ENCODE results near the gene USP12.
"Not testable (repeated sequence)": the region's sequence is repeated elsewhere in the genome, so short reads cannot be mapped to it uniquely, and the experiment has no call there.

The USP12 gene

DNA sequence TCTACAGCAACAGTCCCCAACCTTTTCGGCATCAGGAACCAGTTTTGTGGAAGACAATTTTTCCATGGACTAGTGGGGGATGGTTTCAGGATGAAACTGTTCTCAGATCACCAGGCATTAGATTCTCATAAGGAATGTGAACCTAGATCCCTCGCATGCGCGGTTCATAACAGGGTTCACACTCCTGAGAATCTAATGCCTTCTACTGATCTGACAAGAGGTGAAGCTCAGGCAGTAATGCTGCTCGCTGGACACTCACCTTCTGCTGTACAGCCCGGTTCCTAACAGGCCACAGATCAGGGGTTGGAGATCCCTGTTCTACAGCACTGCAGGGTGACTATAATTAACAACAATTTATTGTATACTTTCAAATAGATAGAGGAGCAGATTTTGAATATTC, 21.9 kb downstream of the USP12 start:
- no peak for DNase-seq (ENCODE audit: low read depth, low spot score)

- no peak for DNase-seq (ENCODE audit: low read depth, low spot score)
These were observed 22.7 kb downstream of the USP12 start for GRCh38 chr13:27148900-27149299.

DNA sequence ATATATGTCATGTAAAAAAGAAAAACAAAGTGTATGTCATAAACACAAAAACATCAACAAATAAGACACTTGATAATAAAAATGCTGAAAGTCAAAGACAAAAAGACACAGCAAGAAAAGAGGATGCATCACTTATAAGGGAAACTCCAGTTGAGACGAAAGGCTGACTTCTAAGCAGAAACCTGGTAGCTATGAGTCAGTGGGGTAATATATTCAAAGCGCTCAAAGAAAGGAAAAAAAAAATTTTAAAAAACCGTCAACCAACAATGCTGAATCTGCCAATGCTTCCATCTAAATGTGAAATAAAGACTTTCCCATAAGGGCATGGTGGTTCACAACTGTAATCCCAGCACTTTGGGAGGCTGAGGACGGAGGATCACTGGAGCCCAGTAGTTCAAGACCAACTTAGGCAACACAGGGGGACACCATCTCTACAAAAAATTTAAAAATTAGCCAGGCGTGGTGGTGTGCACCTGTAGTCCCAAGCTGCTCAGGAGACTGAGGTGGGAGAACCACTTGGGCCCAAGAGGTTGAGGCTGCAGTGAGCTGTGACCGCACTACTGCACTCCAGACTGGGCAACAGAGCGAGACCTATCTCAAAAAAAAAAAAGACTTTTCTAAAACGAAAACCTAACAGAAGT, 24.0 kb downstream of the USP12 start:
- DNase-seq (ENCODE audit: low read depth, low spot score), result no peak

DNA sequence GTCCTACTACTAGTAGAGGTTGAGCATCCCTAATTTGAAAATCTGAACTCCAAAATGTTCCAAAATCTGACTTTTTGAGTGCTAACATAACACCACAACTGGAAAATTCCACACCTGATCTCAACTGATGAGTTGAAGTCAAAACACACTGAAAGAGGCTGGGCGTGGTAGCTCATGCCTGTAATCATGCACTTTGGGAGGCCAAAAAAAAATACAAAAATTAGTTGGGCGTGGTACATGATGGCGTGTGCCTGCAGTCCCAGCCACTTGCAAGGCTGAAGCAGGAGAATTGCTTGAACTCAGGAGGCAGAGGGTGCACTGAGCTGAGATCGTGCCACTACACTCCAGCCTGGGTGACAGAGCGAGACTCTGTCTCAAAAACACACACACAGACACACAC, 29.9 kb downstream of the USP12 start:
- DNase-seq (ENCODE audit: low read depth, low spot score), result no peak

GRCh38 chr13:27141159-27141558, 30.5 kb downstream of the USP12 start:
- not testable (repeated sequence) for DNase-seq (ENCODE audit: low read depth, low spot score)

GRCh38 chr13:27140060-27140459, 31.6 kb downstream of the USP12 start:
- no peak for DNase-seq (ENCODE audit: low read depth, low spot score)

- no peak for DNase-seq (ENCODE audit: low read depth, low spot score)
These were observed 32.0 kb downstream of the USP12 start for GRCh38 chr13:27139565-27139964.

GRCh38 chr13:27138457-27139093, 33.0 kb downstream of the USP12 start:
- no peak for DNase-seq (ENCODE audit: low read depth, low spot score)

DNA sequence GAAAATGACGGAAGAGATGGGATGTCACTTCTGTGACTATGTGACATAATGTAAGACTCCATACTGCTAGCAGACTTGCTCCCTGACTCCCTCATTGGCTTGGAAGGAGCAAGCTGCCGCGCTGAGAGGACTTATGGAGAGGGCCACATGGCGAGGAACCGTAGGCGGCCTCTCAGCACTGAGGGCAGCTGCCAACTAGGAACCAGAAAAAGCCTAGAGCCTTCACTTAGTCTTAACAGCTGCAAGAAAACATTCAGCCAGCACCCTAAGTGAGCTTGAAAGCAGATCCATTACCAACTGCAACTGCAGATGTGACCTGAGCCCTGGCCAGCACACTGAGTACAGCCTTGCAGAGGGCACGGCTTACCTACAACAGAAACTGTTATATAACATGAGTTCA, 33.9 kb downstream of the USP12 start:
- no peak for DNase-seq (ENCODE audit: low read depth, low spot score)

- DNase-seq (ENCODE audit: low read depth, low spot score), result no peak
These were observed 36.6 kb downstream of the USP12 start for GRCh38 chr13:27135023-27135422.

DNA sequence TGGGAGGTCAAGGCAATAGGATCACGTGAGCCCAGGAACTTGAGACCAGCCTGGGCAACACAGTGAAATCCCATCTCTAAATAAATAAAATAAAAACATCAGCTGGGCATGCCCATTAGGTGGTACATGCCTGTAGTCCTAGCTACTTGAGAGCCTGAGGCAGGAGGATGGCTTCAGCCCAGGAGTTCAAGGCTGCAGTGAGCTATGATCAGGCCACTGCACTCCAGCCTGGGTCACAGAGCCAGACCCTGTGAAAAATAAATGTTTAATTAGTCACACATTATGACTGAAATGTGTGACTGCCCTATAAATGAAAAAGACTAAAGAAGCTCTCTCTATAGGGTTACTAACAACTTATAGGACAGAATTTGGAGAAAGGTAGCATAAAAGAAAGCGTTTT, 37.7 kb downstream of the USP12 start:
- DNase-seq (ENCODE audit: low read depth, low spot score), result no peak

DNA sequence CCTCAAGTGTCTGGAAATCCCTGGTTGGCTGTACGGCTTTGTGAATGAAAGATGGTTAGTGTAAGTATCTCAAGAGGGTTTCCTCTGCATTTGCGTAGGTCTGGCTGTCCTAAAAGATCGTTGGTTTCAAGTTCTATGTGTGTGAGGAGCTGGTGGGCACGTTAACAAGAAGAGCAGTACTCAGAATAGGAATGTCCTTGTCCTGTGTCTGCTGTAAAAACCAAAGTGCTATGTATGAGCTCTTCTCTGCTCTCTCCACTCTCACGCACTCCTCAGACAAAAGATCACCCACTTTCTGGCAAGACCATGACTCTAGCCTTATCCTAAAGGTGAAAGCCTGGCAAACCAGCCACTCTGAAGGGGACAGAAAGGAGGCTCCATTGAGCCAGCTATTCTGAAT, 39.1 kb downstream of the USP12 start:
- DNase-seq (ENCODE audit: low read depth, low spot score), result no peak

GRCh38 chr13:27131906-27132305, 39.7 kb downstream of the USP12 start:
- no peak for DNase-seq (ENCODE audit: low read depth, low spot score)

GRCh38 chr13:27130979-27131623, 40.5 kb downstream of the USP12 start:
- DNase-seq (ENCODE audit: low read depth, low spot score), result peak; percentile 45

- no peak for DNase-seq (ENCODE audit: low read depth, low spot score)
These were observed 41.2 kb downstream of the USP12 start for GRCh38 chr13:27130223-27130978.

DNA sequence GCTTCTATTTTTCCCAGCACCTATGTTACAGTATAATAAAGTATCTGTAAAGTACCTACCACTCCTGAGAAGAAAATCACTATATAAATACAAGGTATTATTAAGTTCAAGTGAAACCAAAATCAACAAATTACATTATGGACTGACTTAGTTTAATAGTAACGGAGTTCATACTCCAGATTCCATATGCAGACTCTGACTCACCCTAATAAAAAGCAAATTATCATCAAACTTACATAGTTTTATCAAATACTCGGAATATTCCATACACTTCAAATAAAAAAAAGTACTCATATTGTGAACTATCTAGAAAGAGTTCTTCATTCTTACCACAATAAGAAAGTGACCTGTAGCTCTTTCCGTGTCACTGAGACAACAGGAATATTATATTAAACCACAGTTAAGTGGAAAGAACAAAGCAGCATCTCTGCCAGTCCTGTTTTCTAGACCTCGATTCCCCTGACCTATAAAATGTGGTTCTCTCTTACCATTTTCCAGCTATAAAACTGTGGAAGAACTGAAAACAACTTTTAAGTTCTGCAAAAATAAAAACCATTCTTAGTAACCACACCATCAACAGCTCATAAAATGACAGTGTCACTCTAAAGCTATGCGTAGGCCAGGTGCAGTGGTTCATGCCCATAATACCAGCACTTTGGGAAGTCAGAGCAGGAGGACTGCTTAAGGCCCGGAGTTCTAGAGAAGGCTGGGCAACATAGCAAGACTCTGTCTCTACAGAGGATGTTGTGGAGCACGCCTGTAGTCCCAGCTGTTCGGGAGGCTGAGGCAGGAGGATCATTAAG, 42.6 kb downstream of the USP12 start:
- DNase-seq (ENCODE audit: low read depth, low spot score), result no peak

GRCh38 chr13:27126859-27127258, 44.8 kb downstream of the USP12 start:
- DNase-seq (ENCODE audit: low read depth, low spot score), result no peak

GRCh38 chr13:27125357-27126282, 46.0 kb downstream of the USP12 start:
- DNase-seq (ENCODE audit: low read depth, low spot score), result no peak

DNA sequence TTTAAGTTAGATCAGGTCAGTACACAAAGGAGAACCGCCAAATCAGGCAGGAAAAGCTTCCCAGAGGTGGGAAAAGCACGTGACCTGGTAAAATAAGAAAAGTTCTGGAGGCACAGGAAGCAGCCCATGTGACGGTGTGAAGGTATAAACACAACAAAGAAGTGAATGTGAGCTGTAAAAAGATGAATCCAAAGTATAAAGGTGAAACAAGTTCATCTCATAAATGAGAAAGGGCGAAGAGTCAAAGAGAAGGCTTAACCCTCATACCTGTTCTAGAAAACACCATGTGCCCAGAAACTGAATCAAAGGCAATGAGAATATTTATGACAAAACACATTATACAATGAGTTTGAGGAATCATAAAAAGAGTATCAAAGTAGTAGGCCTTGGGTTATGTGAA, 47.0 kb downstream of the USP12 start:
- DNase-seq (ENCODE audit: low read depth, low spot score), result no peak

GRCh38 chr13:27123445-27123844, 48.2 kb downstream of the USP12 start:
- not testable (repeated sequence) for DNase-seq (ENCODE audit: low read depth, low spot score)

- DNase-seq (ENCODE audit: low read depth, low spot score), result no peak
These were observed 49.6 kb downstream of the USP12 start for GRCh38 chr13:27122036-27122435.

Measured in iPS DF 19.7 (cell line).